ENCODE measurements around the gene USP36.
"Not testable (repeated sequence)": the region's sequence is repeated elsewhere in the genome, so short reads cannot be mapped to it uniquely, and the experiment has no call there.

The USP36 gene

GRCh38 chr17:78793968-78794367, 46.6 kb downstream of the USP36 start:
- DNase-seq (ENCODE audit: low read depth in 1 of 2, low spot score in 1 of 2), result no peak

- DNase-seq (ENCODE audit: low read depth in 1 of 2, low spot score in 1 of 2), result no peak
These were observed 47.2 kb downstream of the USP36 start for GRCh38 chr17:78793415-78793814.

- DNase-seq (ENCODE audit: low read depth in 1 of 2, low spot score in 1 of 2), result no peak
These were observed 48.5 kb downstream of the USP36 start for GRCh38 chr17:78791840-78792709.

GRCh38 chr17:78790552-78790951, 50.1 kb downstream of the USP36 start:
- no peak for DNase-seq (ENCODE audit: low read depth in 1 of 2, low spot score in 1 of 2)

- DNase-seq (ENCODE audit: low read depth in 1 of 2, low spot score in 1 of 2), result peak in 1 of 2 donors; percentile 39
These were observed 50.9 kb downstream of the USP36 start for GRCh38 chr17:78789663-78790181.

- no peak for DNase-seq (ENCODE audit: low read depth in 1 of 2, low spot score in 1 of 2)
These were observed 51.4 kb downstream of the USP36 start for GRCh38 chr17:78789149-78789662.

GRCh38 chr17:78788451-78788850, 52.2 kb downstream of the USP36 start:
- no peak for DNase-seq (ENCODE audit: low read depth in 1 of 2, low spot score in 1 of 2)

GRCh38 chr17:78787444-78787843, 53.2 kb downstream of the USP36 start:
- no peak for DNase-seq (ENCODE audit: low read depth in 1 of 2, low spot score in 1 of 2)

- no peak for DNase-seq (ENCODE audit: low read depth in 1 of 2, low spot score in 1 of 2)
These were observed 55.0 kb downstream of the USP36 start for GRCh38 chr17:78785663-78786057.

- no peak for DNase-seq (ENCODE audit: low read depth in 1 of 2, low spot score in 1 of 2)
These were observed 55.5 kb downstream of the USP36 start for GRCh38 chr17:78785011-78785662.

GRCh38 chr17:78784352-78784751, 56.3 kb downstream of the USP36 start:
- no peak for DNase-seq (ENCODE audit: low read depth in 1 of 2, low spot score in 1 of 2)

GRCh38 chr17:78783711-78784324, 56.8 kb downstream of the USP36 start:
- DNase-seq (ENCODE audit: low read depth in 1 of 2, low spot score in 1 of 2), result no peak

GRCh38 chr17:78781893-78782304, 58.7 kb downstream of the USP36 start, which contains the start of gene CYTH1:
Gene CYTH1 (minus strand): TSS chr17:78782273. CDS start chr17:78782223, 50 bp downstream.
- DNase-seq (ENCODE audit: low read depth in 1 of 2, low spot score in 1 of 2), result no peak

GRCh38 chr17:78781104-78781892, 59.3 kb downstream of the USP36 start:
- DNase-seq (ENCODE audit: low read depth in 1 of 2, low spot score in 1 of 2), result no peak

GRCh38 chr17:78780335-78780734, 60.3 kb downstream of the USP36 start:
- DNase-seq (ENCODE audit: low read depth in 1 of 2, low spot score in 1 of 2), result no peak

- no peak for DNase-seq (ENCODE audit: low read depth in 1 of 2, low spot score in 1 of 2)
These were observed 60.8 kb downstream of the USP36 start for GRCh38 chr17:78779850-78780249.

GRCh38 chr17:78779286-78779651, 61.3 kb downstream of the USP36 start:
- DNase-seq (ENCODE audit: low read depth in 1 of 2, low spot score in 1 of 2), result not testable (repeated sequence)

- DNase-seq (ENCODE audit: low read depth in 1 of 2, low spot score in 1 of 2), result no peak
These were observed 62.7 kb downstream of the USP36 start for GRCh38 chr17:78777881-78778280.

- DNase-seq (ENCODE audit: low read depth in 1 of 2, low spot score in 1 of 2), result peak in 1 of 2 donors; percentile 44
These were observed 65.5 kb downstream of the USP36 start for GRCh38 chr17:78774956-78775571.

GRCh38 chr17:78774453-78774852, 66.2 kb downstream of the USP36 start:
- DNase-seq (ENCODE audit: low read depth in 1 of 2, low spot score in 1 of 2), result no peak

All from activated T-helper 1 cell treated with anti-CD3 and anti-CD28 coated beads, Interleukin-2, amount 50 U/mL, for 16 hours (primary cell).